ENCODE measurements around the gene TXNDC11. TPM values are rescaled to one million over a fixed set of nuclear protein-coding genes. Genes with fewer than 3 reads are reported as not detected.

TXNDC11 gene
- total RNA-seq, 1 donor from 2014 or later = 36.1 TPM

DNA sequence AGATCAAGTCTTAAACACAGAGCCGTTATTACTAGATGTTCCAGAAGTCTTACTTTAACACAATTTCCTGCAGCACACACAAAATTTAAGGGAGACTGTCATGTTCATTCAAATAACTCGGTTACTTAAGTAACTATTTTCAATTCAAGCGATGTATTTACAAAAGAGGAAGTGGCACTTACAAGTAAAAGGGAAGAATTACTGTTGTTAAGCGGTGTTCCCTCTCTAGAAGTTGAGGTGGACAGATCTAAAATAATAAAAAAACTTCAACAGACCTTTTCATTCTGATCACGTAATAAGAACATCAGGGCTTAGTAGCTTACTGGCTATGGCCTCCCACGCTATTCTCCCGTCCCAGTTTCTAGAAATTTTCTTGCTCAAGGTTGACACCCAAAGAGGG lies 26.2 kb upstream of the TXNDC11 start:
- no peak overlapping the region for H3K4me3 ChIP-seq (ENCODE audit: low read depth, low read length)
- TF ChIP-seq, protein P1, sequence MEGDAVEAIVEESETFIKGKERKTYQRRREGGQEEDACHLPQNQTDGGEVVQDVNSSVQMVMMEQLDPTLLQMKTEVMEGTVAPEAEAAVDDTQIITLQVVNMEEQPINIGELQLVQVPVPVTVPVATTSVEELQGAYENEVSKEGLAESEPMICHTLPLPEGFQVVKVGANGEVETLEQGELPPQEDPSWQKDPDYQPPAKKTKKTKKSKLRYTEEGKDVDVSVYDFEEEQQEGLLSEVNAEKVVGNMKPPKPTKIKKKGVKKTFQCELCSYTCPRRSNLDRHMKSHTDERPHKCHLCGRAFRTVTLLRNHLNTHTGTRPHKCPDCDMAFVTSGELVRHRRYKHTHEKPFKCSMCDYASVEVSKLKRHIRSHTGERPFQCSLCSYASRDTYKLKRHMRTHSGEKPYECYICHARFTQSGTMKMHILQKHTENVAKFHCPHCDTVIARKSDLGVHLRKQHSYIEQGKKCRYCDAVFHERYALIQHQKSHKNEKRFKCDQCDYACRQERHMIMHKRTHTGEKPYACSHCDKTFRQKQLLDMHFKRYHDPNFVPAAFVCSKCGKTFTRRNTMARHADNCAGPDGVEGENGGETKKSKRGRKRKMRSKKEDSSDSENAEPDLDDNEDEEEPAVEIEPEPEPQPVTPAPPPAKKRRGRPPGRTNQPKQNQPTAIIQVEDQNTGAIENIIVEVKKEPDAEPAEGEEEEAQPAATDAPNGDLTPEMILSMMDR (IDR thresholded peaks at IDR 0.05; ENCODE audit: insufficient read depth, low read length, poor library complexity, severe bottlenecking) = no peak
- no peaks in the 10 kb centered on the region for H3K27me3 ChIP-seq (ENCODE audit: control insufficient read depth, insufficient read depth, low read length)
- peaks cover 1% of the 10 kb centered on the region for H3K36me3 ChIP-seq (ENCODE audit: control insufficient read depth, insufficient read depth, low read length)
- no peak for DNase-seq (ENCODE audit: low read depth)

DNA sequence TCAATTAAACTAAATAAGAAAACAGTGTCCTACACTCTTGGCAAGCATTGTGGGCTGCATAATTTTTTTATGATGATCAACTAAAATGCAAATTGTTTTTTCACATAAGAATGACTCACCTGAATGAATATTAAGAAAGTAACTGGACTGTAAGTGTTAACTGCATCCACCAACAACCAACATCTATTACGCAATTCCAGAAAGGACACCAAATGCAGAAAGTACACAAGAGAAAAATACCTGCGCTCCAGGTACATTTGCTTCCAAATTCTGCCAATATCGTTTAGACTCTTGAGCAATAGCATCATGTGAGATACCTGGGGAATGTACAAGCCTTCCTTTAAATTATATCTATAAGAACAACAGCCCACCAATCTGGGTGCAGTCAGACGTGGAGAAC lies 19.8 kb upstream of the TXNDC11 start:
- Histone ChIP-seq H3K27me3 (ENCODE audit: control insufficient read depth, insufficient read depth, low read length) (no peaks in the 10 kb centered on the region), H3K4me3 (ENCODE audit: low read depth, low read length) (no peak overlapping the region), H3K36me3 (ENCODE audit: control insufficient read depth, insufficient read depth, low read length) (peaks cover 2% of the 10 kb centered on the region)
- DNase-seq (ENCODE audit: low read depth) = no peak
- TF ChIP-seq, protein P1 (IDR thresholded peaks at IDR 0.05; ENCODE audit: insufficient read depth, low read length, poor library complexity, severe bottlenecking) = no peak

DNA sequence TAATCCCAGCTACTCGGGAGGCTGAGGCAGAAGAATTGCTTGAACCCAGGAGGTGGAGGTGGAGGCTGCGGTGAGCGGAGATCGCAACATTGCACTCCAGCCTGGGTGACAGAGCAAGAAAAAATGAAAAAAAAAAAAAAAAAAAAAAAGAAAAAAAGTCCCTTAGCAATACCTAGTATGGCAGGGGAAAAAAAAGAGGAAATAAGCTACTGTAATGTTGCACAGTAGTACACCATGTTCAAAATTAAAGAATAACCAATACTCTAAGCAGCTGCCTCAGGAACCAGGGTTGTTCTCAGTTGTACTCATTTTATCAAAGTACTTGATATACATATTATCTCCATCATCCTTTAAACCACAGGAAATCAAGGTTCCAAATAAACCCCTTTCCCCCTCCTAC lies 17.3 kb upstream of the TXNDC11 start:
- H3K27me3 ChIP-seq (ENCODE audit: control insufficient read depth, insufficient read depth, low read length) = no peaks in the 10 kb centered on the region
- no peak overlapping the region for H3K4me3 ChIP-seq (ENCODE audit: low read depth, low read length)
- H3K36me3 ChIP-seq (ENCODE audit: control insufficient read depth, insufficient read depth, low read length) = peaks cover 2% of the 10 kb centered on the region
- TF ChIP-seq, protein P1 (IDR thresholded peaks at IDR 0.05; ENCODE audit: insufficient read depth, low read length, poor library complexity, severe bottlenecking) = no peak
- no peak for DNase-seq (ENCODE audit: low read depth)

DNA sequence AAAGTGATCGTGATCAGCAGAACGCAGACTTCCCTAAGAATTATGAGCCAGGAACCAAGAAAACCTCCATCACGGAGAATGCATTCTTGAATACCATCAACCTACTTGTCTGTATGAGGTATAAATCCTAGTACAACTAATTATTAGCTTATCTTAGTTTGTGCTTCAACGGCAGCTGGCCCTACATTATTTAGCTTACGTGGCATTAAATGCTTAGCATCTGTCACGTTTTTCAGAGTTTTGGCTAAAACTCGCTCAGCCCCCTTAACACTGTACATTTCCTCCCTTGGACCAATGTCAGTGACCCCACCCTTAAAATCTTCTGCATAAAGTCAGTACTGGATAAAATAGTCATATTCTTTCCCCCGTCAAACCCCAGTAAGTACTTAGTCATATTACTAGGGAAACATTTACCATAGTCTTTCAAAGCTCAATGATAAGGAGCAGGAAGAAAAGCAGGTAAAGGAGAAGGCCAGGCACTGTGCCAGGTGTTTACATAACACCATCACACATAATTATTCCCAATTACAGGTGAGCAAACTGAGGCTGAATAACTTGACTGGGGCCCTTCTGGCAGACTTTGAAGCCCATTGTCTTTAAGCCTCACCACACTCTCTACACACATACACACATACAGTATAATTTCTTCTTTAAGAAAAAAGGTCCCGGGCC lies 16.6 kb upstream of the TXNDC11 start:
- TF ChIP-seq, protein P1 (IDR thresholded peaks at IDR 0.05; ENCODE audit: insufficient read depth, low read length, poor library complexity, severe bottlenecking) = no peak
- H3K36me3 ChIP-seq (ENCODE audit: control insufficient read depth, insufficient read depth, low read length) = peaks cover 2% of the 10 kb centered on the region
- no peak overlapping the region for H3K4me3 ChIP-seq (ENCODE audit: low read depth, low read length)
- no peaks in the 10 kb centered on the region for H3K27me3 ChIP-seq (ENCODE audit: control insufficient read depth, insufficient read depth, low read length)
- DNase-seq (ENCODE audit: low read depth) = no peak

DNA sequence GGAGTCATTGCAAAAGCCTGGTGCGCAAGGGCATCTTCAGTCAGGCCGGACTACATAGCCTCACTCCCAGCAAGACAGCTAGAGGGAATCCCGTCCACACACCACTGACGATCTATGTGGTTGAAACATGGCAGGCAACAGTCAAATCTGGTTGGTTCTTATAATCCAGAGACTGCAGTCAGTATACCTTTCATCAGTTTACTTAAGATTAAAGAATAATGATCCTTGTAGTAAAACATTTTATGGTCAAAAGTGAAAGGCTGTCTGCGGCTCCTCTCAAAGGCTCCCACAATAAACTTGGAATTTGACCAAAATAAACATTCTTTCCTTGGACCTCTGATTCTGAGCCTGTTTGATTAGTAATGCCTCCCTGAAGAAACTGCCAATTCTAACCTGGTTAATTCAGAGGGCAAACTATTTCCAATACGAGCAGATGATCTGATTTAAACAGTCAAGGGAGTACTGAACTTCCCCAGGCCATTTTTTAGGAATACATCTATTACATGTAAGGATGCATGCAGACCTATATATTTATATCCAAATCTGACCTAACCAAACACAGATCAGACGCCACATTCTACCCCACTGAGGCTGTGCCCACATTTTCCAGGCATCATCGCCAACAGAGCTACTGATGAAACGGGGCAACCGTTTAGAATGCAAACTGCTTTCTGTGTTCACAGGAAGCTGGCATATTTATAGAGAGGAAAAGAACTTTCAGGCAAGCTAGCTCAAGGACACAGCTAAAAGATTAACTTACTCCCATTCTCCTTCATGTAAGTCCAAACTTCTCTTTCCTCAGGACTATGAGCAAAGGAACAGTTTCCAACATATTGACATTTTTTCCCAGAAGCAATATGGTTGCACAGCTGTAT lies 15.3 kb upstream of the TXNDC11 start:
- Histone ChIP-seq H3K27me3 (ENCODE audit: control insufficient read depth, insufficient read depth, low read length) (no peaks in the 10 kb centered on the region), H3K36me3 (ENCODE audit: control insufficient read depth, insufficient read depth, low read length) (peaks cover 2% of the 10 kb centered on the region), H3K4me3 (ENCODE audit: low read depth, low read length) (no peak overlapping the region)
- no peak for DNase-seq (ENCODE audit: low read depth)
- TF ChIP-seq, protein P1 (IDR thresholded peaks at IDR 0.05; ENCODE audit: insufficient read depth, low read length, poor library complexity, severe bottlenecking) = no peak
